ENCODE data around the gene LIN7A.

Gene LIN7A

DNA sequence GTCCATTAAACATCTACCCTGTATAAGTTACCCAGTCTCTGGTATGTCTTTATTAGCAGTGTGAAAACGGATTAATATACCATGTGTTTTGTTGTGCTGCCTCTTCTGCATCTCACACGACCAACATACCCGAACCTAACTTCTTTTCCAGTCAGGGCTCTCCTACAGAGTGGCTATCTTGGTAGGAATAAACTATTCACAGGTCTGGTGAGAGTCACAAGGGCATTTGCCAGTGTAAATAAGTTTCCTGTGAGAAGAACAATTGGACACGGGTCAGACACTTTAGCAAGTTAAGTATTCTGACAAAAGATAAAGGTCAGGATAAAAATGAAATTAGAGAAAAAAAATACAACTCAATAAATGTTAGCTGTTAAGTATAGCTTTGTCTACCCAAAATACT lies 160.1 kb downstream of the LIN7A start:
- H3K27ac ChIP-seq (ENCODE audit: low read depth, low read length), result no peak overlapping the region
- no peaks in the 10 kb centered on the region for H3F3A ChIP-seq (ENCODE audit: control insufficient read depth, insufficient read depth)
- H4K20me1 ChIP-seq (ENCODE audit: control insufficient read depth, insufficient read depth, low read depth, low read length), result no peaks in the 10 kb centered on the region
- no peaks in the 10 kb centered on the region; the same call in 1 of the 2 replicates for H3K36me3 ChIP-seq (ENCODE audit: control insufficient read depth, low read length)
- H3K9me2 ChIP-seq (replicated peaks; ENCODE audit: control insufficient read depth, low read length), result no peaks in the 10 kb centered on the region
- H3K9me3 ChIP-seq (ENCODE audit: control insufficient read depth, insufficient read depth, low read length), result peaks cover 4% of the 10 kb centered on the region; the same call in 1 of the 2 replicates
- no peak for TF ChIP-seq EZH2phosphoT487 (IDR thresholded peaks at IDR 0.05; ENCODE audit: borderline replicate concordance, low read length)
- TF ChIP-seq, protein P1, sequence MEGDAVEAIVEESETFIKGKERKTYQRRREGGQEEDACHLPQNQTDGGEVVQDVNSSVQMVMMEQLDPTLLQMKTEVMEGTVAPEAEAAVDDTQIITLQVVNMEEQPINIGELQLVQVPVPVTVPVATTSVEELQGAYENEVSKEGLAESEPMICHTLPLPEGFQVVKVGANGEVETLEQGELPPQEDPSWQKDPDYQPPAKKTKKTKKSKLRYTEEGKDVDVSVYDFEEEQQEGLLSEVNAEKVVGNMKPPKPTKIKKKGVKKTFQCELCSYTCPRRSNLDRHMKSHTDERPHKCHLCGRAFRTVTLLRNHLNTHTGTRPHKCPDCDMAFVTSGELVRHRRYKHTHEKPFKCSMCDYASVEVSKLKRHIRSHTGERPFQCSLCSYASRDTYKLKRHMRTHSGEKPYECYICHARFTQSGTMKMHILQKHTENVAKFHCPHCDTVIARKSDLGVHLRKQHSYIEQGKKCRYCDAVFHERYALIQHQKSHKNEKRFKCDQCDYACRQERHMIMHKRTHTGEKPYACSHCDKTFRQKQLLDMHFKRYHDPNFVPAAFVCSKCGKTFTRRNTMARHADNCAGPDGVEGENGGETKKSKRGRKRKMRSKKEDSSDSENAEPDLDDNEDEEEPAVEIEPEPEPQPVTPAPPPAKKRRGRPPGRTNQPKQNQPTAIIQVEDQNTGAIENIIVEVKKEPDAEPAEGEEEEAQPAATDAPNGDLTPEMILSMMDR (IDR thresholded peaks at IDR 0.05; ENCODE audit: low read depth, low read length, poor library complexity, severe bottlenecking), result no peak
- no peak overlapping the region for H3K4me2 ChIP-seq (ENCODE audit: low read length)
- H3K79me2 ChIP-seq (ENCODE audit: control insufficient read depth, low read length), result no peaks in the 10 kb centered on the region
- H3K4me3 ChIP-seq (ENCODE audit: low read length), result no peak overlapping the region
- H3K4me1 ChIP-seq (ENCODE audit: control insufficient read depth, low read length), result peaks cover 18% of the 10 kb centered on the region
- H3K27me3 ChIP-seq (ENCODE audit: control insufficient read depth, low read length), result no peaks in the 10 kb centered on the region

GRCh38 chr12:80776706-80777105 lies 161.0 kb downstream of the LIN7A start:
- no peak overlapping the region for H3K27ac ChIP-seq (ENCODE audit: low read depth, low read length)
- no peak overlapping the region for H3K4me3 ChIP-seq (ENCODE audit: low read length)
- TF ChIP-seq EZH2phosphoT487 (IDR thresholded peaks at IDR 0.05; ENCODE audit: borderline replicate concordance, low read length), result no peak
- TF ChIP-seq, protein P1 (IDR thresholded peaks at IDR 0.05; ENCODE audit: low read depth, low read length, poor library complexity, severe bottlenecking), result no peak
- no peaks in the 10 kb centered on the region for H3K27me3 ChIP-seq (ENCODE audit: control insufficient read depth, low read length)
- no peaks in the 10 kb centered on the region; the same call in 1 of the 2 replicates for H3K36me3 ChIP-seq (ENCODE audit: control insufficient read depth, low read length)
- no peaks in the 10 kb centered on the region for H3K9me2 ChIP-seq (replicated peaks; ENCODE audit: control insufficient read depth, low read length)
- peaks cover 4% of the 10 kb centered on the region; the same call in 1 of the 2 replicates for H3K9me3 ChIP-seq (ENCODE audit: control insufficient read depth, insufficient read depth, low read length)
- H3K79me2 ChIP-seq (ENCODE audit: control insufficient read depth, low read length), result no peaks in the 10 kb centered on the region
- no peaks in the 10 kb centered on the region for H3F3A ChIP-seq (ENCODE audit: control insufficient read depth, insufficient read depth)
- no peak overlapping the region for H3K4me2 ChIP-seq (ENCODE audit: low read length)
- H4K20me1 ChIP-seq (ENCODE audit: control insufficient read depth, insufficient read depth, low read depth, low read length), result no peaks in the 10 kb centered on the region
- H3K4me1 ChIP-seq (ENCODE audit: control insufficient read depth, low read length), result peaks cover 18% of the 10 kb centered on the region

- no peaks in the 10 kb centered on the region for H3K36me3 ChIP-seq (ENCODE audit: control insufficient read depth, low read length)
- no peaks in the 10 kb centered on the region for H3K9me2 ChIP-seq (replicated peaks; ENCODE audit: control insufficient read depth, low read length)
- peaks cover 20% of the 10 kb centered on the region for H3K4me1 ChIP-seq (ENCODE audit: control insufficient read depth, low read length)
- H3K9me3 ChIP-seq (ENCODE audit: control insufficient read depth, insufficient read depth, low read length), result no peaks in the 10 kb centered on the region
- no peak overlapping the region for H3K27ac ChIP-seq (ENCODE audit: low read depth, low read length)
- no peaks in the 10 kb centered on the region for H3K79me2 ChIP-seq (ENCODE audit: control insufficient read depth, low read length)
- H3K27me3 ChIP-seq (ENCODE audit: control insufficient read depth, low read length), result no peaks in the 10 kb centered on the region
- H3K4me3 ChIP-seq (ENCODE audit: low read length), result no peak overlapping the region
- no peak overlapping the region for H3K4me2 ChIP-seq (ENCODE audit: low read length)
- TF ChIP-seq EZH2phosphoT487 (IDR thresholded peaks at IDR 0.05; ENCODE audit: borderline replicate concordance, low read length), result no peak
- TF ChIP-seq, protein P1 (IDR thresholded peaks at IDR 0.05; ENCODE audit: low read depth, low read length, poor library complexity, severe bottlenecking), result no peak
- H3F3A ChIP-seq (ENCODE audit: control insufficient read depth, insufficient read depth), result no peaks in the 10 kb centered on the region
- no peaks in the 10 kb centered on the region for H4K20me1 ChIP-seq (ENCODE audit: control insufficient read depth, insufficient read depth, low read depth, low read length)
Measured at GRCh38 chr12:80770958-80771357, 166.8 kb downstream of the LIN7A start.

All from DOHH2 (cell line).